ENCODE data around the gene GGT7.
A peak's percentile ranks its signal among the peaks of the same experiment; 100 is the strongest.
"Not testable (repeated sequence)": the region's sequence is repeated elsewhere in the genome, so short reads cannot be mapped to it uniquely, and the experiment has no call there.

GGT7 gene

DNA sequence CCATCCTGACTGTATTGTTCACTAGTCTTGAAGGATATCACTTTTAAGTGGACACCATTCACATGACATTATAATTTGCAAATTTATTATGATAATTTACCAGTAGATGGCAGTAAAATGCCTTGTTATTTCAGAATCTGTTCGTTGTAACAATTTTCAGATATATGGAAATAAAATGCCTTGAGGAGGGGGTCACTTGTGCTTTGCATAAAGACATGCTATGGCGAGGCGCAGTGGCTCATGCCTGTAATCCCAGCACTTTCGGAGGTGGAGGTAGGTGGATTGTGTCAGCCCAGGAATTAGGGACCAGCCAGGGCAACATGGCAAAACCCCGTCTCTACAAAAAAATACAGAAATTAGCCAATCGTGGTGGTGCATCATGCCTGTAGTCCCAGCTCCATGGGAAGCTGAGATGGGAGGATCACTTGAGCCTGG lies 38.2 kb downstream of the GGT7 start:
- peak; percentile 42 for DNase-seq

DNA sequence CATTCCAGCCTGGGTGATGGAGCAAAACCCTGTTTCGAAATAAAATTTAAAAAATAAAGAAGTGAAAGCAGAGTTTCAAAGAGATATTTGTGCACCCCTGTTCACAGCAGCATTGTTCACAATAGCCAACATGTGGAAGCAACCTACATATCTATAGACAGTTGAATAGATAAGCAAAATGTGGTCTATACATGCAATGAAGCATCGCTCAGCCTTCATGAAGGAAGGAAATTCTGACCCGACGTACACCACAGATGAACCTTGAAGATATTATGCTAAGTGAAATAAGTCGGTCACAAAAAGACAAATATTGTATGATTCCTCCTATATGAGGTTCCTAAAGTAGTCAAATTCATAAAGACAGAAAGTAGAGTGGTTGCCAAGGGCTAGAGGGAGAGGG lies 40.7 kb downstream of the GGT7 start:
- DNase-seq: peak; percentile 74

DNA sequence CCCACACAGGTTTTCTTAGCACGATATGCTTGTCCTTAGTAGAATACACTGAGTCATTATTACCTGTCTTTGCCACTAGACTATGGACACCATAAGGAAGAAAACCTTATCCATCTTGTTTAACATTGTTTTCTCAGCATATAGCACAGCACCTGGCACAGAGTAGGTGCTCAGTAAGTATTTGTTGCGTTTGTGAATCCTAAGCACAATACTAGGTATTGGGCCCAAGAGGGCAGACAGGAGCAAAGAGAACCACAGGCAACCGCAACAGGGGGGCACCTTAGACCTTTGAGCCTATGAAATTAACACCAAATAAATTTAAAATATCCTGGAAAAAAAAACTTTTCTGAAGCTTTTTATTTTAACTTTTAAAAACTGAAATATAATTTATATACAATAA lies 43.5 kb downstream of the GGT7 start:
- DNase-seq: no peak

DNA sequence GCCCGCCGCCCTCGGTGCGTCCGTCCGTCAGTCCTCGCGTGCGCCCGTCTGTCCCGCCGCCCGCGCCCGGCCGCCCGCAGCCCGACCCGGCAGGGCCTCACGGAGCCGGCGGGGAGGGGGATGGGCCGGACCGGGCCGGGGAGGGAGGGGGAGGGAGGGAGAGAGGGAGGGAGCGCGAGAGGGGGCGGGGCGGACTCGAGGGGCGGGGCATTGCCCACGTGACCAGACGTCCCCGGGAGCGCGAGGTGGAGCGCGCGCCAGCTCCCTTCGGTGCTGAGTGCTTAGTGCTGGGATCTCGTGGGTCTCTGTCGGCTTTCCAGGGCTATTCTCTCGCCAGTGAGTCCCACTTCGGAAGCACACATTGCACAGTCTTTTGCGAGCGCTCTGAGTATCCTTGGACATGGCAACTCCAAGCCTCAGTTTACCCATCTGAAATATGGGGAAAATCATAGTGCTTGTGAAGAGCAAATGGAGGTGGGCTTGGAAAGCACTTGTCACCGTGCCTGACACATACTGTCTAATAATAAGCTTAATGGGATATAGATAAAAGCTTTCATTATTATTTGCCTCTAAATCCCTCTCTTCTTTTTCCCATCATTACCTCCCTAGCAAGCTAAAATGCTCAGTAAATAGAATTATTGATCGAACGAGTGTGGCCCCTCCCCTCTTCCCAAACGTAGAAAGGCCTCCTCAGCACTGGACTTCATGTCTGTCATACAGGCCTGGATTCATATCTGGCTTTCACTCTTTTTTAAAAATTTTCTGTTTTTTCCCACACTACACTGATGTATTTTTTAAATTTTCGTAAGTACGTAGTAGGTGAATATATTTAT lies 46.9 kb downstream of the GGT7 start, which contains the start of gene NCOA6:
Gene NCOA6, minus strand, starts transcription at position 122 of the 833 bp plus-strand sequence. CDS start 43,296 bp downstream, outside the sequence.
- peak; percentile 59 for DNase-seq

DNA sequence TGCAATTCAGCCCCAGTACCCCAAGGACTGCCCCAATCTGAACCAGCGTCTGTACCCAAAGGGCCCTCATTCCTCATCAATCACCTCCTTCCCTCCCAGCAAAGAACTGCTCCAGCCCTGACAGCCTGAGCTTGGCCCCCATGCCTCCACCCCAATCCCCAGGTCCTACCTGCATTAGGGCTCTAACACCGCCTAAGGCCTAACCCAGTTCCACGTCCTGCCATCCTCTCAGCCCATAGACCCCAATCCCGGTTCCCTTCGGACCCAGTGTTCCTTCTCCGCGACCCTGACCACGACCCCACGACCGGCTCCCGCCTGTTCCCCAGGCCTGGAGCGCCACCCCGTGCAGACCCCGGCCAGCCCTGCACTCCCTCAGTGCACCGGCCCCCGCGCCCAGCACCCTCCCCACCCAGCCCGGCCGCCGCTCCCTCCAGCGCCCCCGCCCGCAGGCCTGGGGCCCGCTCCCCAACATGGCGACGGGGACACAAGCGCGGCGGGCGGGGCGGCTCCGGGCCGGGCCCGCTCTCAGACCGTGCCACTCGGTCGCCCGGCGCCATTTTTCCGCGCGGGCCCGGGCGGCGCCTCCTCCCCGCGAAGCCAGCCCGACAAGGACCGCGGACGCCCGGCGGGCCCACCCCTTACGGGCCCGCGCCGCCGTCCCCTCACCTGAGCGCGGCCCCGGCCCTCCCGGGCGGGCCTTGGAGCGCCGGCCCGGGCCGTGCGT lies 47.7 kb downstream of the GGT7 start:
- DNase-seq: peak; percentile 15

DNA sequence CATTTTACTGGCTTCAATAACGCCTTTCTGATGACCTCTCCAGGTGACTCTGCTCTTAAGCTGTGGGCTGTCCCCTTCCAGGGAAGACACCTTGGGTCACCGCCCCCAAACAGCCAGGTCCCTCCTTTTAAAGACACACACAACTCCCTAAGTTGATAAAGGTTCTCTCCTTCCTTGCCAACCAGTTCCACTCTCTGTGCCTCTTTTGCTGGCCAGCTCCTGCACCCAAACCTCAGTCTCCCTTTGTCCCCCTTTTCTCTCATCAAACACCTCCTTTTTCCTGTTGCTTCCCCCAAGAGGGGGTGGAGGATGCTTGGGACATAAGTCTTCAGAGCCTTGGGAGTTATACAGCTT lies 48.2 kb downstream of the GGT7 start:
- DNase-seq: peak; percentile 53

DNA sequence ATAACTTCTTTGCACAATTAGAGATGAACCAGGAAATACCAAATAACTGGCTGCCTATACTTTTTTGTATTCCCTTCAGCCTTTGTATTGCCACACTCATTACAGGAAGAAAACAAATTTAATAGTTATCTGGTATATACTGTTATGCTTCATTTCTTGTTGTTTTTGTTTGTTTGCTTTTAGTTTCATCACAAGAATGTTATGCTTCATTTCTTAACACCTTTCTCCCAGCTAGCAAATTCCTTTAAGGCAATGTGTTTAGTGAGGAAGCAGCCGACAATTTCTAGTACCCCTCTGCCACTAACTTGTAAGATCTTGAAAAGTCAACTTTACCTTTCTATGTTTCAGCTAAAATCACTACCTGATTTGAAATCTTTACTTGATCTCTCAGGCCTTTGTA lies 48.6 kb downstream of the GGT7 start:
- no peak for DNase-seq

DNA sequence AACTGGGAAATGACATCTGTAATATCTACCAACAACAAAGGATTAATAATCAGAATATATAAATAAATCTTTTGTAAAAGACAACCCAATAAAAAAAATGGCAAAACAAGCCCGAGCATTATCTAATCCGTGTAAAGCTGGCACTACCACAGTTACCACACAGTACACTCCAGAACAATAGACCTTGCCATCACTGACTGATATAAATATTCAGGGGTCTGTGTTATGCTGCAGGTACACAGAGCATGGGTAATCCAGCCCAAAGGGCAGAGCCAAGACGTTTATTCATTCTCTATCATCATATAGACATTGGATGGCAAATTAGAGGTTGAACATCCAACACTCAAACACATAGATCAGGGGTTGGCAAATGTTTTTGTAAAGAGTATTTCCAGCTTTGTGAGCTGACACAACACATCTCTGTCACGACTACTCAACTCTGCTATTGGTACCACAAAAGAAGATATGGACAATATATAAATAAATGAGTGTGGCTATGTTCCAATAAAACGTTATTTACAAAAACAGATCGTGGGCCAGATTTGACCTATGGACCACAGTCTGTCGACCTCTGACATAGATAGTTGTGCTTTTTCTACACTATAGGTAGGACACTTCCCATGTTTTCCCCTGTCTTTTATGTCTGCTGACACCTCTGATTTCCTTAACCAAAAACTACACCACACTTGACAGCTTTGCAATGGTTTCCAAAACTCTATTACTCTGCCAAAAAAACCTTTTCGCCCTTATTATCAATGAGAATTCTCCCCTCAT lies 51.7 kb downstream of the GGT7 start:
- no peak for DNase-seq

DNA sequence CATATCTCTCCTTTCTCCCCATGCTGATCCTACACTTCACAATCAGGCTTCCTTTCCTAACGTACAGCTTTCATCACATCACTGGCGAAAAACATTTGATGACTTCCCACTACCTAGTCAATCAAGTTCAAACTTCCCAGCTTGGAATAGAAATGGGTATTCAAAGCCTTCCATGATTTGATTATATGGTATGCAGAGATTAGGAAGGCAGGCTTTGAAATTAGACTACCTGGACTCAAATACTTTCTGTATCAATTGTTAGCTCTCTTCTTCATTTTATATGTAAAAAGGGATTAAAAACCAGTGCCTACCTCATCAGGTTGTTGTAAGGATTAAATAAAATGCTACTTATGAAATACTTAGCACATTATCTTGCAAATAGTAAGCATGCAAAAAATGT lies 54.9 kb downstream of the GGT7 start:
- no peak for DNase-seq

DNA sequence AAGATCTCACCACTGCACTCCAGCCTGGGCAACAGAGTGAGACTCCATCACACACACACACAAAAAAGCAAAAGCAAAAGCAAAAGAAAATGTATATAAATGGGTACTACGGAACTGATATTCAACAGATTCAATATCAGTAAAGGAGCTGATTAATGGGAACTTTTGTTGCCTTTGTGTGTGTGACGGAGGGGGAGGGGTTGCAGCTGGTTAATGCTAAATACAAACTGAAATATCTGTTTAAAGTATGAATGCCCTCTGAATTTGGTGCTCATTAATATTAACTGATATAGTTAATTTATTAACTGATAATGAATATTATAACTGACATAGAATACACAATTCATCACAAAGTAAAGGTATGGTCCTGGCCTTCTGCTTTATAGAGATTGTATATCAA lies 55.6 kb downstream of the GGT7 start:
- no peak for DNase-seq

DNA sequence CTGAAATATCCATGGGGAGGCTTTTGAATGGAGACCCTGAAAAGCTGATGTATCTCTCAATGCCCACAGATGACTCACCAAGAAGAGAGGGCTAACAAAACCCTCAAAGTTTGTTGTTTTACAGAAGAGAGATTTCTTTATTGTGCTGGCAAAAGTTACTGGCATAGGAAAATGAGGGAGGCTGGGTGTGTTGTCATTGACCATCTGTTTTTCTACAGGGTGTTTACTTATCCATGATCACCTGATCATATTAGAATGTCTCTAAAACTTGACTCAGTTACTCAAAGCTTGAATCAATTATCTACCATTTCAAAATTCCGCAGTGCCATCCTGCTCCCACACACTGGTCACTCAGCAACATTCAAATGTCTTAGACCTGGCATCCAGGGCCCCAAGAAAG lies 57.0 kb downstream of the GGT7 start:
- no peak for DNase-seq

DNA sequence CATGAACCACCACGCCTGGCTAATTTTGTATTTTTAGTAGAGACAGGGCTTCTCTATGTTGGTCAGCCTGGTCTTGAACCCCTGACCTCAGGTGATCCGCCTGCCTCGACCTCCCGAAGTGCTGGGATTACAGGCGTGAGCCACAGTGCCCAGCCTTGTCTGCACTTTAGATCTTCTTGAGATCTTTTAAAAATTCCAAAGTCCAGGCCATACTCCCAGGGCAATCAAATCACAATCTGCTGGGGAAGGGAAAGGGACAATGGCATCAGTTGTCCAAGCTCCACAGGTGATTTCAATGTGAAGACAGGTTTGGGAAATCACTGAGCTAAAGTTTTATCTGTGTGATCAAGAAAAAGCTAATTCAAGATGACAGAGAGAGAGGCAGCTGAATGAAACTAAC lies 64.1 kb downstream of the GGT7 start:
- no peak for DNase-seq

DNA sequence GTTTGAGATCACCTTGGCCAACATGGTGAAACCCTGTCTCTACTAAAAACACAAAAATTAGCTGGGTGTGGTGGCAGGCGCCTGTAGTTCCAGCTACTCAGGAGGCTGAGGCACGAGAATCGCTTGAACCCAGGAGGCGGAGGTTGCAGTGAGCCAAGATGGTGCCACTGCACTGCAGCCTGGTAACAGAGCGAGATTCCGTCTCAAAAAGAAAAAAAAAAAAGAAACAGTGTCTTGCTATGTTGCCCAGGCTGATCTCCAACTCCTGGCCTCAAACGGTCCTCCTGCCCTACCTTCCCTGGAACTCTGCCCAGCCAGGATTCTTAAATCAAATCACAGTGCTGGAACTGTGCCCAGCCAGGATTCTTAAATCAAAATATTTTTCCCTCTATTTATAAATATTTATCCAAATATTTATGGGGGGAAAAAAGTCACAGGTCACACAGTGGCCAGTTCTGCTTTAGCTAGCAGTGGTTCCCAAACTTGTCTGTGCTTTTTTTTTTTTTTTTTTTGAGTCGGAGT lies 64.7 kb downstream of the GGT7 start:
- not testable (repeated sequence) for DNase-seq

DNA sequence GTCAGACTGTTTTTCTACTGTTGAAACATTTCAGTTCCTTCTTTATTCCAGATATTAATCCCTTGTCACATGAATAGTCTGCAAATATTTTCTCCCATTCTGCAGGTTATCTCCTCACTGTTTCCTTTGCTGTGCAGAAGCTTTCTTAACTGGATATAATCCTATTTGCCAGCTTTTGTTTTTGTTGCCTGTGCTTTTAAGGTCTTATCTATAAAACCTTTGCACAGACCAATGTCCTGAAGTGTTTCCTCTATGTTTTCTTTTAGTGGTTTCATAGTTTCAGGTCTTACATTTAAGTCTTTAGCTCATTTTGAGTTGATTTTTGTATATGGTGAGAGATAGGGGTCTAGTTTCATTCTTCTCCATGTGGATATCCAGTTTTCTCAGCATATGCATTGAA lies 66.4 kb downstream of the GGT7 start:
- no peak for DNase-seq

DNA sequence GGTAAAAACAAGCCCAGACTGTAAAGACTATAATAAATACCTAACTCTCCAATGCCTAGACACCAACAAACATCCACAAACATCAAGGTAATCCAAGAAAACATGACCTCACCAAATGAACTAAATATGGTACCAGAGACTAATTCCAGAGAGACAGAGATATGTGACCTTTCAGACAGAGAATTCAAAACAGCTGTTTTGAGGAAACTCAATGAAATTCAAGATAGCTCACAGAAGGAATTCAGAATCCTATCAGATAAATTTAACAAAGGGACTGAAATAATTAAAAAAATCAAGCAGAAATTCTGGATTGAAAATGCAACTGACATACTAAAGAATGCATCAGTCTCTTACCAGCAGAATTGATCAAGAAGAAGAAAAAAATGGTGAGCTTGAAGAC lies 73.8 kb downstream of the GGT7 start:
- DNase-seq: no peak

DNA sequence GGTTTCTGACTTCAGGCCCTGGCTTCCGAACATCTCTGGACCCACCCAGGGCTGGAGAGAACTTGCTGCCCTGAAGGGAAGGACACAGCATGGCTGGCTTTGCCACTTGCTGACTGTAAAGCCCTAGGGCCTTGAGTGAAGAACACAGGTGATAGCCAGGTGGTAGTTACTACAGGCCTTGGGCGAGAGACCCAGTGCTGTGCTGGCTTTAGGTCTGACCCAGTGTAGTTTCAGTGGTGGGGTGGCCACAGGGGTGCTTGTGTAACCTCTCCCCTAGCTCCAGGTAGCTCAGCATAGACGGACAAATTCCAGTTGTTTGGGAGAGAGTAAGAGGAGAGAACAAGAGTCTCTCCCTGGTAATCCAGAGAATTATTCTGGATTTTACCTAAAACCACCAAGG lies 74.3 kb downstream of the GGT7 start:
- no peak for DNase-seq

DNA sequence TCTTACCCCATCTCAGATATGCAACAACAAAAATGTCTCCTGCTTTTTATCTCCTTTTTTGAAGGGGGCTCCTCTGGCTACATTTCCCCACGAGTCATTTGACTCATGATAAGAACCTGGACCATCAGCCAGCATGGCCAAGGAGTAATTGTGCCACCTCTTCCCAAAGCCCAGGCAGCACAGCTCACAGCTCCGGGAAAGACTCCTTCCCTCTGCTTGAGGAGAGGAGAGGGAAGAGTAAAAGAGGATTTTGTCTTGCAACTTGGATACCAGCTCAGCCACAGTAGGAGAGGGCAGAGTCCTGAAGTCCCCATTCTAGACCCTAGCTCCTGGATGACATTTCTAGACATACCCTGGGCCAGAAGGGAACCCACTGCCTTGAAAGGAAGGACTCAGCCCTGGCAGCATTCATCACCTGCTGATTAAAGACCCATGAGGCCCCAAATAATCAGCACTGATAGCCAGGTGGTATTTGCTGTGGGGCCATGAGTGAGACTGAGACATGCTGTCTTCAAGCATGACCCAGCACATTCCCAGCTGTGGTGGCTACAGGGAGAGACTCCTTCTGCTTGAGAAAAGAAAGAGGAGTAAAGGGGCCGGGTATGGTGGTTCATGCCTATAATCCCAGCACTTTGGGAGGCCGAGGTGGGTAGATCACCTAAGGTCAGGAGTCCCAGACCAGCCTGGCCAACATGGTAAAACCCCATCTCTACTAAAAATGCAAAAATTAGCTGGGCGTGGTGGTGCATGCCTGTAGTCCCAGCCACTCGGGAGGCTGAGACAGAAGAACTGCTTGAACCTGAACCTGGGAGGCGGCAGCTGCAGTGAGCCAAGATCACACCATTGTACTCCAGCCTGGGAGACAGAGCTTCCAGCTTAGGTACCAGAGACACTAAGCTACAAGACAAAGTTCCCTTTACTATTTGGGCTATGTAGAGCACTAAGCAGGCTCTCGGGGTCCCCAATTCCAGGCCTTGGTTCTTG lies 75.4 kb downstream of the GGT7 start:
- DNase-seq: no peak

Measured in MV-4-11 (cell line).